PC-9 (cell line): ENCODE data around the gene DSN1. TPM values are rescaled to one million over a fixed set of nuclear protein-coding genes. Genes with fewer than 3 reads are reported as not detected.

Source experiments
- BruUV-seq: library from RNA; stranded (reverse); fragments of 400-500 nt; replicated peaks from 2 replicates; lab custom pipeline; 2021; lab: Mats Ljungman, UMichigan
- CTCF ChIA-PET: fragments of 300-600 bp; sonication (Branson Sonifier 250); formaldehyde crosslinking; loops from one replicate; lab custom pipeline; 2022; ENCODE audit warnings: antibody characterized with exemption; lab: Charles Lee
- POLR2A ChIA-PET: fragments of 300-600 bp; sonication (Branson Sonifier 250); formaldehyde crosslinking; loops from one replicate; lab custom pipeline; 2022; ENCODE audit warnings: antibody characterized with exemption; ENCODE audit not compliant: unreplicated experiment; lab: Charles Lee
- DNase-seq, 2 experiments: peaks; one replicate each; pipeline versions ENCODE4 v3.0.0 to v3.0.0-alpha.2; 2015 to 2022; ENCODE audit warnings: mixed read lengths in 1 of 2
- H2AFZ ChIP-seq: fragments of 200-600 bp; sonication (generic); 2 replicates; pipeline ENCODE4 v1.8.1; 2017; ENCODE audit warnings: antibody characterized with exemption
- H3F3A ChIP-seq: fragments of 200-600 bp; sonication (generic); 2 replicates; pipeline ENCODE4 v1.8.1; 2017; ENCODE audit warnings: antibody characterized with exemption, mild to moderate bottlenecking, low read depth; ENCODE audit not compliant: insufficient read depth
- H3K27ac ChIP-seq: fragments of 200-600 bp; sonication (generic); 2 replicates; pipeline ENCODE4 v1.6.1; 2016; ENCODE audit warnings: mixed run types
- H3K27me3 ChIP-seq: fragments of 200-600 bp; sonication (generic); 2 replicates; pipeline ENCODE4 v1.6.1; 2016; ENCODE audit warnings: low read depth, mixed run types; ENCODE audit not compliant: insufficient read depth
- H3K36me3 ChIP-seq: fragments of 200-600 bp; sonication (generic); 2 replicates; pipeline ENCODE4 v1.6.1; 2016; ENCODE audit warnings: low read depth, mixed run types
- H3K4me1 ChIP-seq: fragments of 200-600 bp; sonication (generic); replicated peaks from 2 replicates; pipeline ENCODE4 v1.6.1; 2016; ENCODE audit warnings: mixed run types; ENCODE audit not compliant: insufficient read depth
- H3K4me2 ChIP-seq: fragments of 200-600 bp; sonication (generic); 2 replicates; pipeline ENCODE4 v1.6.1; 2017; ENCODE audit warnings: mixed run types
- H3K4me3 ChIP-seq: fragments of 200-600 bp; sonication (generic); 2 replicates; pipeline ENCODE4 v1.6.1; 2016; ENCODE audit warnings: mixed run types
- H3K79me2 ChIP-seq: fragments of 200-600 bp; sonication (generic); 2 replicates; pipeline ENCODE4 v1.6.1; 2017; ENCODE audit warnings: low read depth, mixed run types
- H3K9me2 ChIP-seq: fragments of 200-600 bp; sonication (generic); 2 replicates; pipeline ENCODE4 v1.8.1; 2017; ENCODE audit warnings: mild to moderate bottlenecking; ENCODE audit not compliant: insufficient read depth
- H3K9me3 ChIP-seq: fragments of 200-600 bp; sonication (generic); 2 replicates; pipeline ENCODE4 v1.8.1; 2016; ENCODE audit warnings: low read depth; ENCODE audit not compliant: insufficient read depth
- H4K20me1 ChIP-seq: fragments of 200-600 bp; sonication (generic); 2 replicates; pipeline ENCODE4 v1.8.1; 2017; ENCODE audit not compliant: insufficient read depth
- CTCF ChIP-seq: fragments of 200-600 bp; sonication (generic); conservative IDR thresholded peaks from 2 replicates; pipeline ENCODE4 v1.6.1; 2017; ENCODE audit warnings: mixed run types, antibody characterized with exemption, mild to moderate bottlenecking, moderate library complexity
- EZH2 ChIP-seq: fragments of 200-600 bp; sonication (generic); IDR thresholded peaks from 2 replicates; pipeline ENCODE4 v1.8.0; 2017; ENCODE audit warnings: antibody characterized with exemption, low read depth
- intact Hi-C: fragments of 100-400 bp; cut with micrococcal nuclease; formaldehyde crosslinking; loops from one replicate; pipeline ENCODE4 v1.10.0; 2022; ENCODE audit not compliant: unreplicated experiment
- total RNA-seq: library from RNA; stranded (reverse); gene quantifications from 2 replicates; pipeline ENCODE4 v1.2.3, GENCODE V29; 2021

DSN1 gene
- total RNA-seq, 1 experiment from 2014 or later = 32.4 TPM

- CTCF ChIA-PET = no interaction called here
- no peaks in the 10 kb centered on the region; the same call in none of the 2 replicates for H3F3A ChIP-seq
Measured at GRCh38 chr20:36796875-36797274, 23.3 kb upstream of the DSN1 start.

GRCh38 chr20:36796117-36796516, 22.6 kb upstream of the DSN1 start:
- no peaks in the 10 kb centered on the region for H3K36me3 ChIP-seq
- ChIA-PET CTCF (no interaction called here), POLR2A (interaction anchor here (0.6 to 0.7 kb wide), 2 partner anchors 96 to 190 kb away, joined by 3 to 8 read pairs; partner anchors contain the start of gene RAB5IF)
- H3K4me2 ChIP-seq = no peak overlapping the region
- intact Hi-C loops = no loop called here
- no peaks in the 10 kb centered on the region for H3K4me1 ChIP-seq
- H4K20me1 ChIP-seq = no peaks in the 10 kb centered on the region
- no peak overlapping the region for H2AFZ ChIP-seq
- no peak overlapping the region for H3K4me3 ChIP-seq
- H3K9me2 ChIP-seq = no peaks in the 10 kb centered on the region
- DNase-seq = no peak
- no peaks in the 10 kb centered on the region; the same call in none of the 2 replicates for H3F3A ChIP-seq
- no peaks in the 10 kb centered on the region for H3K9me3 ChIP-seq
- BruUV-seq = no TSS peak
- H3K27ac ChIP-seq = no peak overlapping the region
- no peaks in the 10 kb centered on the region for H3K79me2 ChIP-seq
- H3K27me3 ChIP-seq = no peaks in the 10 kb centered on the region
- TF ChIP-seq EZH2 (no peak), CTCF (no peak)

More at GRCh38 chr20:36796875-36797274, 23.3 kb upstream of the DSN1 start:
- no TSS peak for BruUV-seq
- H2AFZ ChIP-seq = no peak overlapping the region
- H3K79me2 ChIP-seq = no peaks in the 10 kb centered on the region
- H3K4me3 ChIP-seq = no peak overlapping the region
- intact Hi-C loops = no loop called here
- H3K4me1 ChIP-seq = no peaks in the 10 kb centered on the region
- no peaks in the 10 kb centered on the region for H3K9me3 ChIP-seq
- no peak overlapping the region for H3K4me2 ChIP-seq
- no peak for DNase-seq
- no peaks in the 10 kb centered on the region for H3K27me3 ChIP-seq
- H3K27ac ChIP-seq = no peak overlapping the region
- no peaks in the 10 kb centered on the region for H4K20me1 ChIP-seq
- H3K9me2 ChIP-seq = no peaks in the 10 kb centered on the region
- H3K36me3 ChIP-seq = no peaks in the 10 kb centered on the region
- POLR2A ChIA-PET = no interaction called here
- no peak for TF ChIP-seq EZH2
- TF ChIP-seq CTCF = no peak

DNA sequence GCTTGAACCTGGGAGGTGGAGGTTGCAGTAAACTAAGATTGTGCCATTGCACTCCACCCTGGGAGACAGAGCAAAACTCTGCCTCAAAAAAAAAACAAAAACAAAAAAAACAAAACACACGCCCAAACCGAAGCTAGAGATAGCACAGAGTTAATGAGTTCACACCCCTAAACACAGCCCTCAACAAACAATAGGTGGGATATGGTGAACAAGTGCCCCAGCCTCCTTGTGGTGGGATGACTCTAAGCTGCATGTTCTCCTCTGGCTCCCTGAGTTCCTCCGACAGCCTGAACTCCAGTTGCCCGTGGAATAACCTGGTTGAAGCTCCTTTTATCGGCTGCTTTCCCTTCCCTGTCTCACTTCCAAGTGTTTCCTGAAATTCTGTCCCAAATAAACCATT, 22.1 kb upstream of the DSN1 start:
- BruUV-seq = no TSS peak
- Histone ChIP-seq H3K4me1 (no peaks in the 10 kb centered on the region), H3F3A (no peaks in the 10 kb centered on the region; the same call in none of the 2 replicates), H3K79me2 (no peaks in the 10 kb centered on the region), H3K27ac (no peak overlapping the region), H3K4me2 (no peak overlapping the region), H3K4me3 (no peak overlapping the region), H4K20me1 (no peaks in the 10 kb centered on the region), H3K9me2 (no peaks in the 10 kb centered on the region), H3K9me3 (no peaks in the 10 kb centered on the region), H3K36me3 (no peaks in the 10 kb centered on the region), H2AFZ (no peak overlapping the region), H3K27me3 (no peaks in the 10 kb centered on the region)
- intact Hi-C loops = no loop called here
- DNase-seq = no peak
- POLR2A ChIA-PET = interaction anchor here (0.6 to 0.7 kb wide), 2 partner anchors 95 to 190 kb away, joined by 3 to 8 read pairs; partner anchors contain the start of gene RAB5IF
- CTCF ChIA-PET = no interaction called here
- no peak for TF ChIP-seq EZH2
- TF ChIP-seq CTCF = no peak
